DND-41 (cell line): Measurements from ENCODE around the gene RAPGEF5.

Experiments
- ATAC-seq: fragments of 200-7000 bp; cut with Tn5 transposase; 3 replicates; pipeline ENCODE4 v1.9.1; 2021; ENCODE audit warnings: low read depth; ENCODE audit not compliant: insufficient read depth
- DNase-seq: peaks from one replicate; pipeline ENCODE4 v3.0.0-alpha.2; 2020
- H2AFZ ChIP-seq: 2 replicates; pipeline ENCODE4 v1.6.0; 2012; ENCODE audit warnings: low read depth, low read length
- H3K27ac ChIP-seq: 2 replicates; pipeline ENCODE4 v1.5.1; 2012; ENCODE audit warnings: low read length, inconsistent platforms
- H3K27me3 ChIP-seq: fragments of 200-600 bp; sonication (generic); 2 replicates; pipeline ENCODE4 v1.6.0; 2012; ENCODE audit warnings: low read length, mild to moderate bottlenecking, inconsistent platforms; ENCODE audit not compliant: insufficient read depth, poor library complexity
- H3K36me3 ChIP-seq: 2 replicates; pipeline ENCODE4 v1.5.1; 2012; ENCODE audit warnings: low read length, inconsistent platforms; ENCODE audit not compliant: insufficient read depth
- H3K4me1 ChIP-seq: 2 replicates; pipeline ENCODE4 v1.5.1; 2012; ENCODE audit warnings: mild to moderate bottlenecking, low read length; ENCODE audit not compliant: insufficient read depth
- H3K4me2 ChIP-seq: 2 replicates; pipeline ENCODE4 v1.6.0; 2012; ENCODE audit warnings: mild to moderate bottlenecking, moderate library complexity, low read length, inconsistent platforms; ENCODE audit not compliant: insufficient read depth
- H3K4me3 ChIP-seq, 2 experiments: fragments of 200-600 bp in 1 of 2; shearing (Covaris generic) in 1 of 2; 2 replicates each; pipeline ENCODE4 v1.5.1; 2012 to 2016; ENCODE audit warnings: inconsistent platforms in 2 of 2, low read length in 2 of 2, mild to moderate bottlenecking in 2 of 2, low read depth in 1 of 2, moderate library complexity in 1 of 2
- H3K79me2 ChIP-seq: 2 replicates; pipeline ENCODE4 v1.6.0; 2012; ENCODE audit warnings: low read length, inconsistent platforms; ENCODE audit not compliant: insufficient read depth
- H3K9ac ChIP-seq: 2 replicates; pipeline ENCODE4 v1.6.0; 2012; ENCODE audit warnings: low read depth, mild to moderate bottlenecking, inconsistent platforms, low read length, moderate library complexity
- H3K9me3 ChIP-seq: 2 replicates; pipeline ENCODE4 v1.5.1; 2012; ENCODE audit warnings: low read length, moderate library complexity, mild to moderate bottlenecking, inconsistent platforms; ENCODE audit not compliant: insufficient read depth, severe bottlenecking
- H4K20me1 ChIP-seq: 2 replicates; pipeline ENCODE4 v1.6.0; 2012; ENCODE audit warnings: low read length; ENCODE audit not compliant: insufficient read depth
- EZH2 ChIP-seq: IDR thresholded peaks from 3 replicates; pipeline ENCODE4 v1.6.1; 2012; ENCODE audit warnings: borderline replicate concordance, low read depth, mild to moderate bottlenecking, moderate library complexity, low read length, inconsistent platforms; ENCODE audit not compliant: severe bottlenecking
- TF ChIP-seq, protein P1 (sequence below): IDR thresholded peaks from 2 replicates; pipeline ENCODE4 v1.5.1; 2012; ENCODE audit warnings: borderline replicate concordance, low read length, moderate library complexity, mild to moderate bottlenecking; ENCODE audit not compliant: poor library complexity, severe bottlenecking; ENCODE audit errors: extremely low read depth

The RAPGEF5 gene

DNA sequence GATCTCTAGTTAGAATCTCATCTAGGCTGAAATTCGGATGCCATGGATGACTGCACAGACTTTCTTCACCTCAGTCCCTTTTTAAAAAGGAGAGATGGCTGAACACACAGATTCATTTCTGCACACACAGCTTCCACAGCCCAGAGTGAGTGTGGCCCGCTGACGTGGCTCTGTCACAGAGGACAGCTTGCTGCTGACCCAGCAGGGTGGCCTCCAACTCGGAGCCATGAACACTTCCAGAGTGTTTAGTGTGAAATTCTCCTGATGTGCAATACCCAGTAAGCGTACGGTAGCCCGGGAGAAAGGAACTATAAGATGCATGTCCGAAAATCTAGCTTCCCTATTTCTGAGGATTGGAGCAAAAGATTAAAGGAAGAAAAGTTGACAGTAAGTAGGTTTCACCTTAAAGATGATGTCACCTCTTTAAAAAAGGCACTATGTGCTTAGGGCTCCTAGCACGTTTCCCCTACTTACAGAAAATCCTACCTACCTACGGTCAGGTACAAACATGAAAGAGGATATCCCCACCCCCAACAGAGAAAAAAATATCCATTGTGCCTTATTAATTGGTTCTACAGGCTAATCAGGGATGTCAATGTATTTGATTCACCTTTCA lies 162.2 kb downstream of the RAPGEF5 start:
- Histone ChIP-seq H3K4me3 (no peak overlapping the region), H3K27me3 (no peaks in the 10 kb centered on the region), H3K9me3 (no peaks in the 10 kb centered on the region), H2AFZ (no peak overlapping the region), H3K4me1 (no peaks in the 10 kb centered on the region), H3K36me3 (peaks cover 85% of the 10 kb centered on the region), H3K4me2 (no peak overlapping the region), H3K27ac (no peak overlapping the region), H3K79me2 (no peaks in the 10 kb centered on the region; the same call in 1 of the 2 replicates), H4K20me1 (no peaks in the 10 kb centered on the region), H3K9ac (no peak overlapping the region)
- DNase-seq, result no peak
- no peak for TF ChIP-seq EZH2
- TF ChIP-seq, protein P1, sequence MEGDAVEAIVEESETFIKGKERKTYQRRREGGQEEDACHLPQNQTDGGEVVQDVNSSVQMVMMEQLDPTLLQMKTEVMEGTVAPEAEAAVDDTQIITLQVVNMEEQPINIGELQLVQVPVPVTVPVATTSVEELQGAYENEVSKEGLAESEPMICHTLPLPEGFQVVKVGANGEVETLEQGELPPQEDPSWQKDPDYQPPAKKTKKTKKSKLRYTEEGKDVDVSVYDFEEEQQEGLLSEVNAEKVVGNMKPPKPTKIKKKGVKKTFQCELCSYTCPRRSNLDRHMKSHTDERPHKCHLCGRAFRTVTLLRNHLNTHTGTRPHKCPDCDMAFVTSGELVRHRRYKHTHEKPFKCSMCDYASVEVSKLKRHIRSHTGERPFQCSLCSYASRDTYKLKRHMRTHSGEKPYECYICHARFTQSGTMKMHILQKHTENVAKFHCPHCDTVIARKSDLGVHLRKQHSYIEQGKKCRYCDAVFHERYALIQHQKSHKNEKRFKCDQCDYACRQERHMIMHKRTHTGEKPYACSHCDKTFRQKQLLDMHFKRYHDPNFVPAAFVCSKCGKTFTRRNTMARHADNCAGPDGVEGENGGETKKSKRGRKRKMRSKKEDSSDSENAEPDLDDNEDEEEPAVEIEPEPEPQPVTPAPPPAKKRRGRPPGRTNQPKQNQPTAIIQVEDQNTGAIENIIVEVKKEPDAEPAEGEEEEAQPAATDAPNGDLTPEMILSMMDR, result no peak
- ATAC-seq, result no peak

DNA sequence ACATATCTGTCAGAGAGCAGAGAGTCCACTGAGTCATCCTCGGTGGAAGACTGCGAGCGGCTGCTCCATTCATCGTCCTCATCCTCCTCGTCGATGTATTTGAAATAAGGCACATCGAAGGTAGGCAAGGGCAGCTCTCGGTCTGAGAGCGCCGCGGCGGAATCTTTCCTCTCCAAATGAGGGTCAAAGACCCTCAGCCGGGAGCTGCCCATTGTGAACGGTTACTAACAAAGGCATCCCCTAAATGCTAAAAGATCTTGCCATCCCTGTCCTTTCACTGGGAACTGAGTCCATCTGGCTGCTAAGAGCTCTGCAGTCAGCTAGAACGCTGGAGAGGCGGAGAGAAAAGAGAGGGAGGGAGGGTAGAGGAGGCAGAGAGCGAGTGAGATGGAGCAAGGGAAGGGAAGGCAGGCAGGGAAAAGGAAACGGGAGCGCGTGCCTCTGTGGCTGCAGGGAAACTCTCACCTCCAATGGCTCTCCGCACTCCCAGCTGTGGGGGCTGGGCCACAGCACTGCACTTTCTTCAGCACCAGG lies 163.4 kb downstream of the RAPGEF5 start:
- no peak for ATAC-seq
- no peak overlapping the region for H3K4me2 ChIP-seq

DNA sequence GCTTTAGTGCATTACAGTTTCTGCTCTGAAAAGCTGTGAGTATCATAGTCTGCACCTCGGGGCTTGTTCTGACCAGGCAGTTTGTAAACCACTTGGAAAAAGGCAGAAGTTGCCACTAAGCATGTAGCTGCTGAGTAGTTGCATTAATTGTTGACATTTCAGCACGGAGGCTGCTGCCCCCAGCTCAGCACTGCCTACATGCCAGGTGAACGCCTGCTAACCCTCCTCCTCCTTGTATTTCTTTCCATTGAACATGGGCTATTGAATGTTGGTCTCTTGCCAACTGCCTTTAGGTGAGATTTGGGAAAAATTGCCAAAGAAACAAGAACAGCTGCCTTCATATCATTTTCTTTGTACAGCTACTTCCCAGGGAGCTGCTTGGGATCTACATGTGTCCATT lies 164.2 kb downstream of the RAPGEF5 start:
- no peak for ATAC-seq
- Histone ChIP-seq H3K9me3 (no peaks in the 10 kb centered on the region), H3K79me2 (no peaks in the 10 kb centered on the region), H3K27me3 (no peaks in the 10 kb centered on the region), H3K4me3 (no peak overlapping the region), H3K36me3 (peaks cover 90% of the 10 kb centered on the region), H3K4me1 (no peaks in the 10 kb centered on the region), H4K20me1 (no peaks in the 10 kb centered on the region), H3K9ac (no peak overlapping the region), H3K4me2 (no peak overlapping the region), H3K27ac (no peak overlapping the region), H2AFZ (no peak overlapping the region)
- TF ChIP-seq EZH2, result no peak
- TF ChIP-seq, protein P1, result no peak
- no peak for DNase-seq

More for the DNA sequence above, 163.4 kb downstream of the RAPGEF5 start:
- Histone ChIP-seq H2AFZ (no peak overlapping the region), H3K9me3 (no peaks in the 10 kb centered on the region), H3K27me3 (no peaks in the 10 kb centered on the region), H3K4me3 (no peak overlapping the region), H3K9ac (no peak overlapping the region), H3K36me3 (peaks cover 89% of the 10 kb centered on the region), H4K20me1 (no peaks in the 10 kb centered on the region), H3K27ac (no peak overlapping the region), H3K4me1 (no peaks in the 10 kb centered on the region), H3K79me2 (no peaks in the 10 kb centered on the region)
- DNase-seq, result no peak
- TF ChIP-seq, protein P1, result no peak
- no peak for TF ChIP-seq EZH2
